ENCODE data around the gene FBLN1.

DNA sequence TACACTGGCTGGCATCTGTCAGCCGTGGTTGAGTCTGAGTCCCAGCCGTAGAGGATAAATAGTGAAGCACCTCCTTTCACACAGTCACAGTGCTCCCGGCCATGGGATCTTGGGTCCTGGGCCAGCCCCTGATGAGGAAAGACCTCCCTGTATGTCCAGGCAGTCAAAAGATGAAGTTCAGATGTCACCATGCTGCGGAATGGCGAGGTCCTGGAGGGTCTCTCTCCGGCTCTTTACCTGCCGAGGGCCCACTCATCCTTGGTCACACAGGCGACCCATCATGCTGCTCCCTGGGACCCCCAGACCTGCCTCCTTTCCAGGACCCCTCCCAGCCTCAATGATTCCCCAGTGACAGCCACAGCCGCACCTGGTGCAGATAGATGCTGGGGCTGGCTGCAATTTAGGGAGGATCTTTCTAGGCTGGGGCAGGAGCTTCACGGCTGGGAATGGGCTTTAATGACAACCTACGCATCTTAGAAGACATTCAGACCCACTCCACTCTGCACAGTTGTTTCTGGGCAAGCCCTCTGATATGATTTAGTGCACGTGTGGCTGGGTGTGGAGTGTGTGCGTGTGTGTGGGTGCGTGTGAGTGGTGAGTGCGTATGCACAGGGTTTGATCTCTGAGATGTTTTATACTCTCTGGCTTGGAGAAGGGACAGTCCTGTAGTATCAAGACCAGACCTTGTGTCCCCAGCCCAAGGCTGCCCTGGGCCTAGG is 79.7 kb downstream of the FBLN1 start:
- TF ChIP-seq, protein P1, sequence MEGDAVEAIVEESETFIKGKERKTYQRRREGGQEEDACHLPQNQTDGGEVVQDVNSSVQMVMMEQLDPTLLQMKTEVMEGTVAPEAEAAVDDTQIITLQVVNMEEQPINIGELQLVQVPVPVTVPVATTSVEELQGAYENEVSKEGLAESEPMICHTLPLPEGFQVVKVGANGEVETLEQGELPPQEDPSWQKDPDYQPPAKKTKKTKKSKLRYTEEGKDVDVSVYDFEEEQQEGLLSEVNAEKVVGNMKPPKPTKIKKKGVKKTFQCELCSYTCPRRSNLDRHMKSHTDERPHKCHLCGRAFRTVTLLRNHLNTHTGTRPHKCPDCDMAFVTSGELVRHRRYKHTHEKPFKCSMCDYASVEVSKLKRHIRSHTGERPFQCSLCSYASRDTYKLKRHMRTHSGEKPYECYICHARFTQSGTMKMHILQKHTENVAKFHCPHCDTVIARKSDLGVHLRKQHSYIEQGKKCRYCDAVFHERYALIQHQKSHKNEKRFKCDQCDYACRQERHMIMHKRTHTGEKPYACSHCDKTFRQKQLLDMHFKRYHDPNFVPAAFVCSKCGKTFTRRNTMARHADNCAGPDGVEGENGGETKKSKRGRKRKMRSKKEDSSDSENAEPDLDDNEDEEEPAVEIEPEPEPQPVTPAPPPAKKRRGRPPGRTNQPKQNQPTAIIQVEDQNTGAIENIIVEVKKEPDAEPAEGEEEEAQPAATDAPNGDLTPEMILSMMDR (IDR thresholded peaks at IDR 0.05), result no peak
- no peak for TF ChIP-seq POLR2A (IDR thresholded peaks at IDR 0.05)
